LHCN-M2 (cell line): ENCODE data around the gene KSR1. TPM values are rescaled to one million over a fixed set of nuclear protein-coding genes. Genes with fewer than 3 reads are reported as not detected.

ENCODE experiments used
- DNase-seq: peaks from one replicate; pipeline ENCODE4 v3.0.0-alpha.2; 2012; ENCODE audit warnings: low read depth
- total RNA-seq: library from RNA; depleted of rRNA; stranded (reverse); fragments of >200 nt; gene quantifications from 2 replicates; pipeline ENCODE4 v1.2.3, GENCODE V29; 2014

Gene KSR1
- total RNA-seq, 1 experiment from 2014 or later = 6.0 TPM

GRCh38 chr17:27514595-27515413, 58.6 kb downstream of the KSR1 start:
- DNase-seq = no peak

GRCh38 chr17:27518048-27518447, 61.8 kb downstream of the KSR1 start:
- no peak for DNase-seq

GRCh38 chr17:27518545-27519521, 62.6 kb downstream of the KSR1 start:
- DNase-seq = no peak

- no peak for DNase-seq
Measured at GRCh38 chr17:27519550-27519949, 63.3 kb downstream of the KSR1 start.

GRCh38 chr17:27520491-27521185, 64.4 kb downstream of the KSR1 start:
- DNase-seq = no peak

GRCh38 chr17:27521281-27522027, 65.2 kb downstream of the KSR1 start:
- DNase-seq = no peak

- DNase-seq = no peak
Measured at GRCh38 chr17:27522028-27522635, 65.9 kb downstream of the KSR1 start.

GRCh38 chr17:27523712-27524111, 67.5 kb downstream of the KSR1 start:
- no peak for DNase-seq

GRCh38 chr17:27524594-27524993, 68.3 kb downstream of the KSR1 start:
- no peak for DNase-seq

- DNase-seq = no peak
Measured at GRCh38 chr17:27525316-27525715, 69.1 kb downstream of the KSR1 start.

GRCh38 chr17:27525836-27526603, 69.8 kb downstream of the KSR1 start:
- DNase-seq = no peak

- DNase-seq = no peak
Measured at GRCh38 chr17:27526604-27527002, 70.4 kb downstream of the KSR1 start.

- no peak for DNase-seq
Measured at GRCh38 chr17:27529230-27529796, 73.1 kb downstream of the KSR1 start.

- DNase-seq = no peak
Measured at GRCh38 chr17:27530764-27531391, 74.6 kb downstream of the KSR1 start.

- no peak for DNase-seq
Measured at GRCh38 chr17:27531469-27531961, 75.3 kb downstream of the KSR1 start.

GRCh38 chr17:27532269-27533263, 76.3 kb downstream of the KSR1 start:
- no peak for DNase-seq
